GM18508 (cell line): ENCODE data around the gene AGRN.

ENCODE experiments used
- ATAC-seq: cut with Tn5 transposase; IDR thresholded peaks from one replicate; pipeline ENCODE4 v1.9.1; 2021; ENCODE audit warnings: moderate number of reproducible peaks; ENCODE audit not compliant: insufficient read depth, unreplicated experiment

Gene AGRN

GRCh38 chr1:1033731-1034438, 14.0 kb downstream of the AGRN start:
- ATAC-seq: no peak

DNA sequence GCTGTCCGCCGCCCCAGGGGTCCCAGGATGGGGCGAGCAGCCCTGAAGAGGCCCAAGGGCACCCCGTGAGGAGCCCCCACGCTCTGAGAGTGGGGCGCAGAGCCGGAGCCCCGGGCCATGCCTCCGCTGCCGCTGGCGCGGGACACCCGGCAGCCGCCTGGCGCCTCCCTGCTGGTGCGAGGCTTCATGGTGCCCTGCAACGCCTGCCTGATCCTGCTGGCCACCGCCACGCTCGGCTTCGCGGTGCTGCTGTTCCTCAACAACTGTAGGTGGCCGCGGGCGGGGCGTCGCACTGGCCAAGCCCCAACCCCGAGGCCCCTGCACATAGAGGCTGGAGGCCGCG, 14.5 kb downstream of the AGRN start:
- ATAC-seq: no peak

GRCh38 chr1:1035291-1035943, 15.5 kb downstream of the AGRN start:
- no peak for ATAC-seq

DNA sequence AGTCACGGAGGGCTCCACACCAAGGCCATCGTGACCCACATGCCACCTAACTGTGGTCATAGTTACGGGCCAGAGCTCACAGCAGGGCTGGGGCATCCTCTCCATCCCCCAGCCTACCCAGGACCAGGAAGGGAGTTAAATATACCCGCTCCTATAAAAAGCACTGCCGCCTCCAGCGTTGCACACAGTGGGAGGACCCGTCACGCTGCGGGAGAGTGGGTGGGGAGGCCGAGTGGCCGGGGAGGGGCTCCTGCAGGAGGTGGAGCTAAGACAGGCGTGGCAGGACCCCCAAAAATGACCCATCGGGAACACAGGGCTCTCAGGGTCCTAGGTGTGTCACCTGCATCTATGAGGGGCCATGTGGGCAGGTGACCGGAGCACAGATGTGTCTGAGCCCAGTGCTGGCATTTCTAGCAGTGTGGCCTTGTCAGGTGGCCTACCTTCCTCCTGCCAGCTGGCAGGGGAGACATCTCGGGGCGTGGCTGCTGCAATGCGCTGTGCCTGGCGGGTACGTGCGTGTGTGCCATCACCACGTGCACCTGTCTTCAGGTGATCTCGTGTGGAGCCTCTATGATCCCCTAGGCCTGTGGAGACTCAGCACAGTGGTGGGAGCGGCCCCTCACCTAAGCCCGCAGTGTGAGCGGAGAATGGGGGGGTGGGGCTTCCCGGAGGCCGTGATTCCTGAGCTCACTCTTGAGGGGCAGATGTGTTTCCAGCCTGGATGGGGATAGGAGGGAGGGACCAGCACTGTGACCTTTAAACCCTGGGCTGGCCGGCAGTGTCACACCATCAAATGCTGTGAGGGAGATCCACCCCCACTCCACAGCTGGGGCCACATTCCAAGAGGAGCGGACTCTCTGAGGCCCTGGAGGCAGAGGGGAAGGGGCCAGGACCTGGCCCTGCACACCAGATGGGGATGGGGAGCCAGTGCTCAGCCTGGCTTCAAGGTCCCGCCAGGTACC, 17.7 kb downstream of the AGRN start:
- ATAC-seq: no peak

GRCh38 chr1:1038694-1039093, 18.8 kb downstream of the AGRN start:
- no peak for ATAC-seq

- ATAC-seq: no peak
Observed at GRCh38 chr1:1039145-1039910, 19.4 kb downstream of the AGRN start.

- no peak for ATAC-seq
Observed at GRCh38 chr1:1040004-1040991, 20.4 kb downstream of the AGRN start.

GRCh38 chr1:1041092-1041523, 21.2 kb downstream of the AGRN start:
- ATAC-seq: no peak

- no peak for ATAC-seq
Observed at GRCh38 chr1:1041873-1042272, 22.0 kb downstream of the AGRN start.

DNA sequence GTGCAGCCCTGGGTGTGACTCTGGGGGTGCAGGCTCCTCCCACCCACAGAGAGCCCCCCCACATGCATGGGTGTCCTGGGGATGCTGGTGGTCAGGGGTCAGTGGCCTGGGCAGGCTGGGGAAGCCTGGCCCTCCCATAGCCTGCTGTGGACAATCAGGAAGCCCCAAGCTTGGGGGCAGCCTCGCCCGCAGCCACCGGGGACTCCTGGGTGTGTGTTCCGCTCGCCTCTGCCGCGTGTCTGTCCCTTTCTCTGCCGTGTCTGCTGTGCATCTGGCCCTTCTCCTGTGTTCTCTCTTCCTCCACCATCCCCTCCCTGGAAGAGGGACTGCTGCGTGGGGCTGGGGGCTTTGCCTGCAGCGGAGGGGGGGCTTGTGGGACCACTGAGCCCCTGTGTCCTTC, 22.9 kb downstream of the AGRN start:
- no peak for ATAC-seq

DNA sequence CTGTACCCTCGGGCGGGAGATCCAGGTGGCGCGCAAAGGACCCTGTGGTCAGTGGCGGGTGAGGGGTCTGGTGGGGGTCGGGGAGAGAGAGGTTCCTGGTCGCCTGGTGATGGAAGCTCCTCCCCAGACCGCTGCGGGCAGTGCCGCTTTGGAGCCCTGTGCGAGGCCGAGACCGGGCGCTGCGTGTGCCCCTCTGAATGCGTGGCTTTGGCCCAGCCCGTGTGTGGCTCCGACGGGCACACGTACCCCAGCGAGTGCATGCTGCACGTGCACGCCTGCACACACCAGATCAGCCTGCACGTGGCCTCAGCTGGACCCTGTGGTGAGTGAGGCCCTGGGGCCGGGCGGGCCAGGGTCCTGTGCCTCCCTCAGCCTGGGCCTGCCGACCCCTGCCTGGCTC, 23.5 kb downstream of the AGRN start:
- ATAC-seq: no peak

GRCh38 chr1:1043921-1044320, 24.0 kb downstream of the AGRN start:
- ATAC-seq: no peak

DNA sequence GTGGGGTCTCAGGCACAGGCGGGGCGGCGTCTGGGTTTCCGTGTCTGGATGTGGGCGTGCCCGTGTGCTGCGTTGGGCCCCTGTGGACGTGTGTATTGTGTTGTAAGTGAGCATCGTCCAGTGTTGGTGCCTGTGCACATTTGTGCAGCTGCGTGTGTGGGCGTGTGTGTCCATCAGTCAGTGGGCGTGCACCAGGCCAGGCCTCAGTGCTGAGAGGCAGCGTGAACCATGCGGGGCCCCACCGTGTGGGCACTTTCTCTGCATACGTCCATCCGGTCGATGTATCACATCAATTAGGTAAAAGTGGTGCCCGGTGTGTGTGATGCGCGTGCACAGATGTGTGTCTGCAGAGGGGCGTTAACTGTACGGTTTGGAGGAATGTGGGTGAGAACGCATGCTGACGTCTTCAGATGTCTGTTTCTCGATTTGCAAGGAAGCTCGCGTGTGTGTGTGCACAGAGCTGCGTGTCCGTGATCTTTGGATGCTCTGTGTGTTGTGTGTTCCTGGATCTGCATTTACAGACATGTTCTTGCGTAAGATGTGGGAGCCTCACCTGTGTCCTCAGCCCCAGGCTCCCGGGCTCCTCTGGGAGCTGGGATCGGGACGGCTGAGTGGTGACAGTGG, 24.6 kb downstream of the AGRN start:
- ATAC-seq: no peak

DNA sequence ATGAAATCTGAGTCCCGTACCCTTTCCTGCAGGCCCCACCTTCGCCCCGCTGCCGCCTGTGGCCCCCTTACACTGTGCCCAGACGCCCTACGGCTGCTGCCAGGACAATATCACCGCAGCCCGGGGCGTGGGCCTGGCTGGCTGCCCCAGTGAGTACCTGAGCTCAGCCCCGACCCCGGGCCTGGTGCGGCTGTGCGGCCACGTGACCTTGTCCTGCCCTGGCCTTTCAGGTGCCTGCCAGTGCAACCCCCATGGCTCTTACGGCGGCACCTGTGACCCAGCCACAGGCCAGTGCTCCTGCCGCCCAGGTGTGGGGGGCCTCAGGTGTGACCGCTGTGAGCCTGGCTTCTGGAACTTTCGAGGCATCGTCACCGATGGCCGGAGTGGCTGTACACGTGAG, 25.2 kb downstream of the AGRN start:
- ATAC-seq: no peak

DNA sequence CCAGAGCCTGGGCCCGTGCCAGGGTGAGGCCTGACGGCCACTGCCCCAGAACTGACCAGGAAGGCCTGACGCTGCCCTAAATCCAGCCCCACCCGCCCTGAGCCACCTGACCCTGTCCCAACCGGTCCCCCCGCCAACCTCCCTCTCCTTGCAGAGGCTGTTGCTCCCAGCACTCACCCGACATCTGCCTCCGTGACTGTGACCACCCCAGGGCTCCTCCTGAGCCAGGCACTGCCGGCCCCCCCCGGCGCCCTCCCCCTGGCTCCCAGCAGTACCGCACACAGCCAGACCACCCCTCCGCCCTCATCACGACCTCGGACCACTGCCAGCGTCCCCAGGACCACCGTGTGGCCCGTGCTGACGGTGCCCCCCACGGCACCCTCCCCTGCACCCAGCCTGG, 26.3 kb downstream of the AGRN start:
- no peak for ATAC-seq

GRCh38 chr1:1046767-1047166, 26.8 kb downstream of the AGRN start:
- no peak for ATAC-seq

DNA sequence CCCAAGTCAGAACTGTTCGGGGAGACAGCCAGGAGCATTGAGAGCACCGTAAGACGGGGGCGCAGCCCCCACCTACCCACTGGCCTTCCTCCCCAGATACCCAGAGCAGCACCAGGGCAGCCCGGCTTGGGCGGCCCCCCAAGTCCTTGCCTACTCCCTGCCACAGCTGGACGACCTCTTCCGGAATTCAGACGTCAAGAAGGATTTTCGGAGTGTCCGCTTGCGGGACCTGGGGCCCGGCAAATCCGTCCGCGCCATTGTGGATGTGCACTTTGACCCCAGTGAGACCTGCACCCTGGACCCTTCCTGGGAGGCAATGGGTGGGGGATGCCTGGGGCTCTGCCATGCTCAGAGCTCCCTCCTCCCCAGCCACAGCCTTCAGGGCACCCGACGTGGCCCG, 27.5 kb downstream of the AGRN start:
- ATAC-seq: no peak

- no peak for ATAC-seq
Observed at GRCh38 chr1:1047963-1048362, 28.0 kb downstream of the AGRN start.

DNA sequence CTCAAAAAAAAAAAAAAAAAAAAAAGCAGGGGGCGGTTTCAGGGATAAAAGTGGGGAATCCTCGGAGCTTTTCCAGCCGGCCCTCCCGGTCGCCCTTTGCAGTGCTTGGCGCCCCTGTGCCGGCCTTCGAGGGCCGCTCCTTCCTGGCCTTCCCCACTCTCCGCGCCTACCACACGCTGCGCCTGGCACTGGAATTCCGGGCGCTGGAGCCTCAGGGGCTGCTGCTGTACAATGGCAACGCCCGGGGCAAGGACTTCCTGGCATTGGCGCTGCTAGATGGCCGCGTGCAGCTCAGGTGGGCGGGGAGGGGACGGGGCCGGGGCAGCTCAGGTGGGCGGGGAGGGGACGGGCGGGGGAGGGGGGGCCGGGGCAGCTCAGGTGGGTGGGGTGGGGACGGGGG, 28.8 kb downstream of the AGRN start:
- no peak for ATAC-seq
